ENCODE results near the gene ZC3HAV1L.

Gene ZC3HAV1L

DNA sequence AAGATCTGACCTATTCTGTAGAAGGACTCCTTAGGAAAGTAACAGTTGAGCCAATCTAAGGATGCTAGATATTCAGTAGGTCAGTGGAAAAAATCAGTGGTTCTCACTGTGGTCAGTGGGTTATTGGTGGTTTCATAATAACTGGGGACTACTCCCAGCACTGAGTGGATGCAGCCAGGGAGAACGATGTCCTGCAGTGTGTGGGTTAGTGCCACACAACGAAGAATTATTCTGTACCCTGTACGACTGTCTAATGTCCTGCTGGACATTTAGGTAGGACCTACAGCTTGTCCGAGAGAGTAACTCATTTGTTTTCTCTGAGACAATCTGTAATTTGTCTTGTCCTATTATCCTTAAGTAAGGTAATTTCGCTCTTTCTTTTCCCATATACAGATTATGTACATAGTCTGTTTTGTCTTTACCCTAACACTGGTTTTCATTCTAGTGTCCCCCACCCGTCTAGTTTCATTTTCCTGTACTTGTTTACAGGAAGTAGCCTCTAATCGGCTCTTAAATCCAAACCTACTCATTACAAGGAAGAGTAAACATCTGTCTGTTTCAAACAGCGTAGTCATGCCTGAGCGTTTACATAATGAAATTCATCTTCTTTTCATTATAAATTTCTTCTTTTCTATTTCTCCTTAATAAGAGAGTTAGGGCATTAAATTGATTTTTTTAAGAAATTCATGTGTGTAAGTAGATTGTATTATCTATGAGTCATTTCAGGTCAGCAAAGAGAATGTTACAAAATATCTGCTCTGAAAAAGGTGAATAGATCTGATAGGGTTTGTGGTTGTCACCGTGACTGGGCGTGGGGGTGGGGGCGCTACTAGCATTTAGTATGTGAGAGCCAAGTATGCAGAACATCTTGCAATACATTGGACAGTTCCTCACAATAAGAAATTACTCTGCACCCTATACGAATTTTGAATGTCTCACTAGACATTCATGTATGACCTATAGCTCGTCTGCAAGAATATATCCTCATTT lies 8.3 kb upstream of the ZC3HAV1L start:
- TF ChIP-seq, protein P1, sequence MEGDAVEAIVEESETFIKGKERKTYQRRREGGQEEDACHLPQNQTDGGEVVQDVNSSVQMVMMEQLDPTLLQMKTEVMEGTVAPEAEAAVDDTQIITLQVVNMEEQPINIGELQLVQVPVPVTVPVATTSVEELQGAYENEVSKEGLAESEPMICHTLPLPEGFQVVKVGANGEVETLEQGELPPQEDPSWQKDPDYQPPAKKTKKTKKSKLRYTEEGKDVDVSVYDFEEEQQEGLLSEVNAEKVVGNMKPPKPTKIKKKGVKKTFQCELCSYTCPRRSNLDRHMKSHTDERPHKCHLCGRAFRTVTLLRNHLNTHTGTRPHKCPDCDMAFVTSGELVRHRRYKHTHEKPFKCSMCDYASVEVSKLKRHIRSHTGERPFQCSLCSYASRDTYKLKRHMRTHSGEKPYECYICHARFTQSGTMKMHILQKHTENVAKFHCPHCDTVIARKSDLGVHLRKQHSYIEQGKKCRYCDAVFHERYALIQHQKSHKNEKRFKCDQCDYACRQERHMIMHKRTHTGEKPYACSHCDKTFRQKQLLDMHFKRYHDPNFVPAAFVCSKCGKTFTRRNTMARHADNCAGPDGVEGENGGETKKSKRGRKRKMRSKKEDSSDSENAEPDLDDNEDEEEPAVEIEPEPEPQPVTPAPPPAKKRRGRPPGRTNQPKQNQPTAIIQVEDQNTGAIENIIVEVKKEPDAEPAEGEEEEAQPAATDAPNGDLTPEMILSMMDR (conservative IDR thresholded peaks at IDR 0.05; ENCODE audit: low read length), result no peak
- no peak for DNase-seq (ENCODE audit: low read depth)
- H3K4me3 ChIP-seq (ENCODE audit: low read length), result no peak overlapping the region

DNA sequence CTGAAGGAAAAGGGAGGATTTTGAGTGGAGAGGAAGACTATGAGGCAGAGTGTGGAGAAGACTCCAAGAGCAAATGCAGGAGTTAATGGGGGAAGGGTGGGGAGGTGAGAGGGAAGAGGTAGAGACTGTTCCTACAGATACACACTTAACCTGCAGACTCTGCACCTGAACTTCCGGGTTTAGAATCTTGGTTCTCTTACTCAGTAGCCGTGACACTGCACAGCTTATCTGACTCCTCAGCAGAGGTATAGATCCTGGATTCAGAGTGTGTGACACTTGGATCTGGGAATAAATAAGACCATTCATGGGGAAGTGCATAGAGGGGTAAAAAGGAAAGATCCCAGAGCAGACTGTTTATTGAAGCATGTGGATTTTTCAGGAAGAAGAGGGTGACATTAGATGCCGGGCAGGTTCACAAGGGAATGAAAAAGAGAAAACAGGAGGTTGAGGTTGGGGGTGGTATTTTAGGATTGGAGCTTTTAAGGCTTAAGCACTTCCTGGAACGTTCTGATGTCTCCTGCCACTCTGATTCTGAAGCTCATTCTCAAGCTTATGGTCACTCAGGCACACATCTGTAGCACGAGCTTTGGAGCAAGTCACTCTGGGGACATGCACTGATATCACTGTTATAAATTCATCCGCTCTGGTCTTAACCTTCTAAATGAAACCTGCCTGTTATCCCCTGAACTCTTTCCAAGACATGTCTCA lies 5.7 kb upstream of the ZC3HAV1L start:
- DNase-seq (ENCODE audit: low read depth), result no peak
- TF ChIP-seq, protein P1 (conservative IDR thresholded peaks at IDR 0.05; ENCODE audit: low read length), result no peak
- H3K4me3 ChIP-seq (ENCODE audit: low read length), result no peak overlapping the region

DNA sequence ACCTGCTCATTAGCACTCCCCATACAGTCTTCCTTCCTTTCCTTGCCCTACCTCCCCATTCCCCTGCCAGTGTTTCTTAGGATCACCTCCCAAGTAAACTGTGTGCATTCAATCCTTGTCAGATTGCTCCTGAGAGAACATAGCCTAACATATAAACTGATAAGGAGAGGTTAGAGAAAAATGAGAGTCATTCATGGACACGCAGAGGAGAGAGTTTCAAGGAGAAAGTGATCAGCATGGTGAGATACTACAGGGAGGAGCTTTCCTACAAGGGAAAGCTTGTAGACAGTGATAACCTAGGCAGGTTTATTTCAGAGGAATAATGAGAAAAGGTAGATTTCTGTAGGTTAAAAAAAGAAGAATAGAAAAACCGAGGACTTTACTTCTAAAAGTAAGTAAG lies 2.8 kb upstream of the ZC3HAV1L start:
- TF ChIP-seq, protein P1 (conservative IDR thresholded peaks at IDR 0.05; ENCODE audit: low read length), result no peak
- no peak for DNase-seq (ENCODE audit: low read depth)
- no peak overlapping the region for H3K4me3 ChIP-seq (ENCODE audit: low read length)

DNA sequence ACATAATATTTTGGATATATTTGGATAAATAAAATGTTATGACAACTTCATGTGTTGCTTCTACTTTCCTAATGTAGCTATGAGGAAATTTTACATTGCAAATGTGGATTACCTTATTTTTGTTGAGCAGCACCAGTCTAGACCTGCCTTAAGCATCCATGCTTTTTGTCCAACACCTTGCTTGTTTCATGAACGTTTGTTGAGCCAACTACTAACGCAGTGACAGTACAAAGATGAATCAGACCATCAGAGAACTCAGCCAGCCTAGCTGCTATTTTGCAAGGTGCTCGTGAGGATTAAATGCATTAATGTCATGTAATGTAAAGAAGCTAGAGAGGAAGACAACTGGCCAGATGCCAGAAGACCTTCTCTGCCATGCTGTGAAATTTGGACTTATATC lies 1.1 kb upstream of the ZC3HAV1L start:
- no peak overlapping the region for H3K4me3 ChIP-seq (ENCODE audit: low read length)
- TF ChIP-seq, protein P1 (conservative IDR thresholded peaks at IDR 0.05; ENCODE audit: low read length), result no peak
- DNase-seq (ENCODE audit: low read depth), result no peak

DNA sequence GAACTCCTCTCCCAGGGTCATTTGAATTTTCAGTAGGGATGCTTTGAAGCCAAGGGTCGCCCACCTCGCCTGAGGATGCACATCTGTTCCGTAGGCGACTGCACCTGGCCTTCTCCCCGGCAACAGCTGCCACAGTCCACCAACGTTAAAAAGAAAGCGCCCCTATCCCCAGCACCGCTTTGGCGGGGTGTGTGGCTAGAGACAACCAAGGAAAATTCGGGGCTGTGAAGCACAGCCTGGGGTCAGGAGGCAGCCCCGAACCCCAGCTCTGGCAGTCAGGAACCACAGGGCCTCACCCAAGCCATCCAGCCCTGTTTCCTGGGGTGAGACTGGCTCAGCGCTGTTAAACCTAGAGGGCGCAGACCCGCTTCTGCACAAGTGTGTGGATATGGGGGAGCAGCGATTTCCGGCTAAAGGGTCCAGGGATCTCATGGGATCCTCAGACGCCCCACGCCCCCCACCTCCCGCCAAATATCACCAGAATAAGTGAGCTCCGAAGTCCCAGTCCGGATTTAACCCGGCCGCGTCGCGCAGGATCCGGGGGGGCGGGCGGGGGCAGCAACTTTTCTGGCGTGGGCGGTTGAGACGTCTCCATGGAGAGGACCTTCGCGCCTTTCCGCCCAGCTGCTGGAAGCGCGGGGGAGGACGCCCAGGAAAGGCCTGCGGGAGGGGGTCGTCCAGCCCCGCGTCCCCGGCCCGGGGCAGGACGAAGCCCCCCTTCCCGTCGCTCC lies 822 bp downstream of the ZC3HAV1L start:
- peak overlapping the region; percentile 73 for H3K4me3 ChIP-seq (ENCODE audit: low read length)
- TF ChIP-seq, protein P1 (conservative IDR thresholded peaks at IDR 0.05; ENCODE audit: low read length), result 0 out of 2 replicates have a peak, but pooled peaks have one; percentile 17
- DNase-seq (ENCODE audit: low read depth), result peak; percentile 40

DNA sequence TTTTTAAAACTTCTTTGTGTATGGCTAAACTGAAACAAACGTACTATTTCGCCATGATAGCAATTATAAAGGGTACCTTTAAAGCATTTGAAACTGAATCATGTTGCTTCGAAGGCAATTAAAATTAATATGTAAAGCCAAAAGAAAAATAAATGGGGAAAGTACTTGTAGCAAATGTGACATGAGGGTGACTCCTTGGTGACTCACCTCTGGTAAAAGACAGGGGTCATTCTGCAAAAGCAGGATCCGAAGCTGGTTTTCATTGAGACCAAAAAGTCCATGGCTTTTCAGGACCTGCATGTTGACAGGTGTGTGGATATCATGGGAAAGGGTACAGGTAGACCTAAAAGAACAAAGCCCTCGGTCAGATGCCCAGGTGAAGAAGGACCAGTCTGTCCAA lies 1.5 kb downstream of the ZC3HAV1L start:
- no peak for DNase-seq (ENCODE audit: low read depth)
- TF ChIP-seq, protein P1 (conservative IDR thresholded peaks at IDR 0.05; ENCODE audit: low read length), result no peak
- peak overlapping the region; percentile 73 for H3K4me3 ChIP-seq (ENCODE audit: low read length)
